ENCODE results near the gene PPIF. TPM values are rescaled to one million over a fixed set of nuclear protein-coding genes. Genes with fewer than 3 reads are reported as not detected.

Gene PPIF
- total RNA-seq, 1 experiment from 2014 or later = 203 TPM

GRCh38 chr10:79308969-79309665, 38.2 kb upstream of the PPIF start:
- no peak for DNase-seq
- H3K27ac ChIP-seq = no peak overlapping the region
- no peaks in the 10 kb centered on the region for H4K20me1 ChIP-seq (ENCODE audit: insufficient read depth)
- POLR2A ChIA-PET (ENCODE audit: unreplicated experiment) = no interaction called here
- no TSS peak for BruUV-seq (replicated peaks)
- H3K9me3 ChIP-seq (ENCODE audit: insufficient read depth, low read depth) = no peaks in the 10 kb centered on the region
- H3K4me1 ChIP-seq (replicated peaks; ENCODE audit: insufficient read depth) = peaks cover 17% of the 10 kb centered on the region
- H3K9me2 ChIP-seq (ENCODE audit: insufficient read depth) = no peaks in the 10 kb centered on the region
- CTCF ChIA-PET = no interaction called here
- no peak overlapping the region for H2AFZ ChIP-seq
- H3F3A ChIP-seq (ENCODE audit: insufficient read depth, low read depth) = peaks cover 2% of the 10 kb centered on the region; the same call in 1 of the 2 replicates
- TF ChIP-seq CTCF (conservative IDR thresholded peaks at IDR 0.05) (no peak), EZH2 (IDR thresholded peaks at IDR 0.05; ENCODE audit: low read depth) (no peak)
- H3K4me2 ChIP-seq = no peak overlapping the region
- no peaks in the 10 kb centered on the region; the same call in 1 of the 2 replicates for H3K79me2 ChIP-seq (ENCODE audit: low read depth)
- H3K27me3 ChIP-seq (ENCODE audit: insufficient read depth, low read depth) = no peaks in the 10 kb centered on the region
- intact Hi-C loops (cut with micrococcal nuclease; ENCODE audit: unreplicated experiment) = no loop called here
- no peak overlapping the region for H3K4me3 ChIP-seq
- peaks cover 18% of the 10 kb centered on the region for H3K36me3 ChIP-seq (ENCODE audit: low read depth)

GRCh38 chr10:79310200-79310865, 36.9 kb upstream of the PPIF start:
- H3K4me3 ChIP-seq = no peak overlapping the region
- ChIA-PET POLR2A (ENCODE audit: unreplicated experiment) (no interaction called here), CTCF (no interaction called here)
- H3K4me1 ChIP-seq (replicated peaks; ENCODE audit: insufficient read depth) = peaks cover 6% of the 10 kb centered on the region
- TF ChIP-seq EZH2 (IDR thresholded peaks at IDR 0.05; ENCODE audit: low read depth) (no peak), CTCF (conservative IDR thresholded peaks at IDR 0.05) (no peak)
- no TSS peak for BruUV-seq (replicated peaks)
- H2AFZ ChIP-seq = no peak overlapping the region
- H3K4me2 ChIP-seq = no peak overlapping the region
- intact Hi-C loops (cut with micrococcal nuclease; ENCODE audit: unreplicated experiment) = no loop called here
- H3K79me2 ChIP-seq (ENCODE audit: low read depth) = no peaks in the 10 kb centered on the region; the same call in 1 of the 2 replicates
- no peak overlapping the region for H3K27ac ChIP-seq
- no peaks in the 10 kb centered on the region for H3K27me3 ChIP-seq (ENCODE audit: insufficient read depth, low read depth)
- H4K20me1 ChIP-seq (ENCODE audit: insufficient read depth) = no peaks in the 10 kb centered on the region
- no peak for DNase-seq
- H3F3A ChIP-seq (ENCODE audit: insufficient read depth, low read depth) = peaks cover 6% of the 10 kb centered on the region; the same call in 1 of the 2 replicates
- H3K9me3 ChIP-seq (ENCODE audit: insufficient read depth, low read depth) = no peaks in the 10 kb centered on the region
- H3K36me3 ChIP-seq (ENCODE audit: low read depth) = peaks cover 14% of the 10 kb centered on the region
- H3K9me2 ChIP-seq (ENCODE audit: insufficient read depth) = no peaks in the 10 kb centered on the region

- no TSS peak for BruUV-seq (replicated peaks)
- no peak overlapping the region for H3K4me3 ChIP-seq
- ChIA-PET CTCF (no interaction called here), POLR2A (ENCODE audit: unreplicated experiment) (interaction anchor here (0.6 kb wide), 1 partner anchor 586 kb away, joined by 3 read pairs; no protein-coding TSS in a partner anchor)
- H3K9me3 ChIP-seq (ENCODE audit: insufficient read depth, low read depth) = no peaks in the 10 kb centered on the region
- no peak for DNase-seq
- peaks cover 13% of the 10 kb centered on the region; the same call in 1 of the 2 replicates for H3F3A ChIP-seq (ENCODE audit: insufficient read depth, low read depth)
- H2AFZ ChIP-seq = no peak overlapping the region
- H3K4me1 ChIP-seq (replicated peaks; ENCODE audit: insufficient read depth) = peaks cover under 1% of the 10 kb centered on the region; the same call in 1 of the 2 replicates
- H3K79me2 ChIP-seq (ENCODE audit: low read depth) = no peaks in the 10 kb centered on the region
- no peaks in the 10 kb centered on the region for H4K20me1 ChIP-seq (ENCODE audit: insufficient read depth)
- no peak overlapping the region for H3K4me2 ChIP-seq
- peaks cover 10% of the 10 kb centered on the region for H3K36me3 ChIP-seq (ENCODE audit: low read depth)
- no peak overlapping the region for H3K27ac ChIP-seq
- H3K27me3 ChIP-seq (ENCODE audit: insufficient read depth, low read depth) = no peaks in the 10 kb centered on the region
- intact Hi-C loops (cut with micrococcal nuclease; ENCODE audit: unreplicated experiment) = no loop called here
- TF ChIP-seq CTCF (conservative IDR thresholded peaks at IDR 0.05) = no peak
- no peak for TF ChIP-seq EZH2 (IDR thresholded peaks at IDR 0.05; ENCODE audit: low read depth)
- no peaks in the 10 kb centered on the region for H3K9me2 ChIP-seq (ENCODE audit: insufficient read depth)
These were observed 36.2 kb upstream of the PPIF start for GRCh38 chr10:79310911-79311573.
